Endothelial cell of umbilical vein (primary cell): ENCODE data around the gene MOB3B. TPM values are rescaled to one million over a fixed set of nuclear protein-coding genes. Genes with fewer than 3 reads are reported as not detected.

Source experiments
- BruUV-seq: library from RNA; stranded (reverse); fragments of 400-500 nt; replicated peaks from 2 replicates; lab custom pipeline; 2021; lab: Mats Ljungman, UMichigan
- CTCF ChIA-PET: fragments of 300-600, 350-600 bp; sonication (Branson Sonifier 250); formaldehyde crosslinking; loops from one replicate; lab custom pipeline; 2021; ENCODE audit warnings: antibody characterized with exemption, inconsistent platforms; lab: Charles Lee
- POLR2A ChIA-PET: fragments of 300-600, 350-600 bp; sonication (Branson Sonifier 250); formaldehyde crosslinking; loops from one replicate; lab custom pipeline; 2021; ENCODE audit warnings: antibody characterized with exemption, inconsistent platforms; lab: Charles Lee
- DNase-seq: peaks from one replicate; pipeline ENCODE4 v3.0.0-alpha.2; 2011; ENCODE audit warnings: low read depth, low spot score
- FAIRE-seq: peaks from 2 replicates; lab custom pipeline; 2011; peaks lifted over from hg19 to GRCh38; lab: Jason Lieb, UNC
- H2AFZ ChIP-seq: 2 replicates; pipeline ENCODE4 v1.6.0; 2012; ENCODE audit warnings: low read depth, low read length, control low read depth, inconsistent platforms
- H3K27ac ChIP-seq: 2 replicates; pipeline ENCODE4 v1.5.1; 2011; ENCODE audit warnings: low read depth, mild to moderate bottlenecking, control low read depth, low read length, moderate library complexity; ENCODE audit not compliant: insufficient read depth
- H3K27me3 ChIP-seq, 2 experiments: 2 replicates each; pipeline versions ENCODE4 v1.6.0 to v1.6.1; 2011; ENCODE audit warnings: low read length in 2 of 2, mixed read lengths in 1 of 2; ENCODE audit not compliant: control insufficient read depth in 2 of 2, insufficient read depth in 2 of 2
- H3K36me3 ChIP-seq, 2 experiments: 2 replicates in 1 of 2; 3 replicates in 1 of 2; pipeline ENCODE4 v1.5.1; 2011; ENCODE audit warnings: low read length in 2 of 2, mild to moderate bottlenecking in 1 of 2, moderate library complexity in 1 of 2; ENCODE audit not compliant: control insufficient read depth in 2 of 2, insufficient read depth in 2 of 2; ENCODE audit errors: extremely low read depth in 1 of 2
- H3K4me1 ChIP-seq: 3 replicates; pipeline ENCODE4 v1.5.1; 2011; ENCODE audit warnings: mild to moderate bottlenecking, low read length; ENCODE audit not compliant: control insufficient read depth, insufficient read depth; ENCODE audit errors: extremely low read depth
- H3K4me2 ChIP-seq: 2 replicates; pipeline ENCODE4 v1.6.1; 2011; ENCODE audit warnings: low read length, control low read depth, mixed read lengths; ENCODE audit not compliant: insufficient read depth
- H3K4me3 ChIP-seq, 3 experiments: fragments of 200-600 bp in 1 of 3; sonication (generic), shearing (Covaris generic) in 1 of 3; replicated peaks in 1 of 3; 2 replicates each; pipeline ENCODE4 v1.5.1; 2011 to 2016; ENCODE audit warnings: control low read depth in 3 of 3, low read length in 3 of 3, mild to moderate bottlenecking in 2 of 3, inconsistent platforms in 1 of 3, low read depth in 1 of 3, moderate library complexity in 1 of 3; ENCODE audit not compliant: insufficient read depth in 1 of 3
- H3K79me2 ChIP-seq: 2 replicates; pipeline ENCODE4 v1.6.0; 2012; ENCODE audit warnings: low read length, inconsistent platforms; ENCODE audit not compliant: control insufficient read depth, insufficient read depth
- H3K9ac ChIP-seq: replicated peaks from 2 replicates; pipeline ENCODE3; 2011; ENCODE audit warnings: low read length, control low read depth; ENCODE audit not compliant: insufficient read depth; ENCODE audit errors: extremely low read depth
- H3K9me1 ChIP-seq: replicated peaks from 3 replicates; pipeline ENCODE4 v1.6.0; 2011; ENCODE audit warnings: mild to moderate bottlenecking, low read length; ENCODE audit not compliant: control insufficient read depth, insufficient read depth; ENCODE audit errors: extremely low read depth
- H3K9me3 ChIP-seq: replicated peaks from 2 replicates; pipeline ENCODE4 v1.5.1; 2012; ENCODE audit warnings: low read length, inconsistent platforms; ENCODE audit not compliant: control insufficient read depth, insufficient read depth
- H4K20me1 ChIP-seq: replicated peaks from 2 replicates; pipeline ENCODE3; 2011; ENCODE audit warnings: mild to moderate bottlenecking, low read length; ENCODE audit not compliant: control insufficient read depth, insufficient read depth; ENCODE audit errors: extremely low read depth
- EZH2 ChIP-seq: IDR thresholded peaks from 2 replicates; pipeline ENCODE4 v1.6.1; 2012; ENCODE audit warnings: borderline replicate concordance, low read depth, mild to moderate bottlenecking, moderate library complexity, low read length, inconsistent platforms; ENCODE audit not compliant: severe bottlenecking
- FOS ChIP-seq: IDR thresholded peaks from 2 replicates; pipeline ENCODE4 v1.6.1; 2011; ENCODE audit warnings: mild to moderate bottlenecking, low read length, moderate library complexity, borderline replicate concordance; ENCODE audit not compliant: insufficient read depth
- GATA2 ChIP-seq: IDR thresholded peaks from 2 replicates; pipeline ENCODE4 v1.7.0; 2011; ENCODE audit warnings: low read depth, mild to moderate bottlenecking, moderate library complexity, mixed read lengths, low read length; ENCODE audit not compliant: insufficient read length, insufficient read depth
- JUN ChIP-seq: IDR thresholded peaks from 2 replicates; pipeline ENCODE4 v1.6.1; 2011; ENCODE audit warnings: borderline replicate concordance, low read depth; ENCODE audit not compliant: insufficient read length, insufficient read depth
- MYC ChIP-seq: IDR thresholded peaks from one replicate; pipeline ENCODE4 v1.6.1; 2011; ENCODE audit warnings: mild to moderate bottlenecking, low read depth, low read length
- POLR2A ChIP-seq: IDR thresholded peaks from 2 replicates; pipeline ENCODE4 v1.6.1; 2012; ENCODE audit warnings: low read depth, mild to moderate bottlenecking, control low read depth, low read length
- POLR2AphosphoS5 ChIP-seq: IDR thresholded peaks from 2 replicates; pipeline ENCODE4 v1.6.1; 2012; ENCODE audit warnings: low read depth, mild to moderate bottlenecking, control low read depth, low read length, moderate library complexity; ENCODE audit not compliant: insufficient read depth
- dilution Hi-C: fragments of 300-500 bp; cut with MboI; formaldehyde crosslinking; loops from one replicate; pipeline ENCODE4 v1.15.0; 2019; ENCODE audit warnings: low sequenced_read_pairs; ENCODE audit not compliant: extremely low pct_ligation_motif_present
- intact Hi-C: fragments of 100-400 bp; cut with micrococcal nuclease; formaldehyde crosslinking; loops from one replicate; pipeline ENCODE4 v1.10.0; 2022
- polyA plus RNA-seq, 4 experiments: library from polyadenylated mRNA; depleted of rRNA in 3 of 4; stranded (reverse) in 3 of 4; unstranded in 1 of 4; fragments of >200 nt; gene quantifications; 2 replicates each; pipeline versions ENCODE4 v1.2.1 to v1.2.3, GENCODE V29; 2011 to 2012; ENCODE audit warnings: missing spikeins in 1 of 4
- total RNA-seq: library from RNA; stranded (reverse); gene quantifications from 2 replicates; pipeline ENCODE4 v1.2.3, GENCODE V29; 2021
- TF ChIP-seq, protein P1 (sequence below), 2 donors: IDR thresholded peaks; 1 replicate in 1 of 2; 2 replicates in 1 of 2; pipeline ENCODE4 v1.5.1; 2011; ENCODE audit warnings: low read length in 2 of 2, mild to moderate bottlenecking in 2 of 2, moderate library complexity in 2 of 2, control low read depth in 1 of 2, inconsistent platforms in 1 of 2, low read depth in 1 of 2; ENCODE audit not compliant: insufficient read depth in 1 of 2; ENCODE audit errors: extremely low read depth in 1 of 2
- TF ChIP-seq, protein P2 (sequence below): IDR thresholded peaks from 2 replicates; pipeline ENCODE4 v1.6.1; 2011; ENCODE audit not compliant: insufficient read depth, insufficient read length

The MOB3B gene
- total and polyA plus RNA-seq, 2 donors (not counting 3 experiments of a cell fraction or from before 2014, with no cell fraction given): 0.03 TPM; not detected in 1

DNA sequence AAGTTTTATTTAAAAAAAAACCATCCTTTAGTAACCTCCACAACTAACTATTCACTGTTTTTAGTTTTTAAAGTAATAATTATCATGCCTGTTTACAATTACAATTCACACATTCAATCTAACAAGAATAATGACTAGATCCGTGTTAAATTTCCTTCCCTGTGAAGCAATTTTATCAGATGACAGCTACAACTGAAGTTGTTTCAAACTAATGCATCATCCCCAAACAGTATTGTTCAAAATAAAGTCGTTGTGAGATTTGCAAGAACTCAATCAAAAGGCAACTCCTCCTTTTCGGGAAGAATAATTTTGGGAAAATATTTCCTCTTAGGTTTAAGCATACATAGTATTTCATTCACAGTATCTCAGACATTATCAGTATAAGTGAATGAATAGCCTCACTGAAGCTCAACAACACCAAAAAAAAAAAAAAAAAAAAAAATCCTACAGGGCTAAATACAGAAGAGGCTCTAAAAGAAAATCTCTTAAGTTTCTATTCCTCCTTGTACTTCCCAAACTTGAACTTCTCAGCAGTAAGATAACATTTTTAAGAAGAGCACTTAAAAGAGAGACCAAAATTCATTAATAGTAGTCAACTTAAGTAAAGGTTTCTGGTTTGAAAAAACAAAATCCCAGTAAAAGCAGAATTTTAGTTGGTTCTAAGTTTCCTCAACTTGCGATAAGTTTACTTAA lies 34.3 kb upstream of the MOB3B start:
- Histone ChIP-seq H3K79me2 (no peaks in the 10 kb centered on the region), H3K9ac (no peak overlapping the region), H3K9me3 (no peaks in the 10 kb centered on the region), H3K36me3 (no peaks in the 10 kb centered on the region), H3K4me1 (no peaks in the 10 kb centered on the region), H3K4me3 (no peak overlapping the region), H3K4me2 (no peak overlapping the region), H3K9me1 (no peaks in the 10 kb centered on the region), H4K20me1 (no peaks in the 10 kb centered on the region), H3K27me3 (no peaks in the 10 kb centered on the region), H3K27ac (no peak overlapping the region), H2AFZ (no peak overlapping the region)
- FAIRE-seq (no peak), DNase-seq (no peak)
- ChIA-PET POLR2A (no interaction called here), CTCF (interaction anchor here (1.4 kb wide), 1 partner anchor 15 kb away, joined by 5 read pairs; no protein-coding TSS in a partner anchor)
- intact Hi-C loops: no loop called here
- dilution Hi-C loops: no loop called here
- no TSS peak for BruUV-seq
- no peak for TF ChIP-seq POLR2AphosphoS5
- TF ChIP-seq, protein P1, sequence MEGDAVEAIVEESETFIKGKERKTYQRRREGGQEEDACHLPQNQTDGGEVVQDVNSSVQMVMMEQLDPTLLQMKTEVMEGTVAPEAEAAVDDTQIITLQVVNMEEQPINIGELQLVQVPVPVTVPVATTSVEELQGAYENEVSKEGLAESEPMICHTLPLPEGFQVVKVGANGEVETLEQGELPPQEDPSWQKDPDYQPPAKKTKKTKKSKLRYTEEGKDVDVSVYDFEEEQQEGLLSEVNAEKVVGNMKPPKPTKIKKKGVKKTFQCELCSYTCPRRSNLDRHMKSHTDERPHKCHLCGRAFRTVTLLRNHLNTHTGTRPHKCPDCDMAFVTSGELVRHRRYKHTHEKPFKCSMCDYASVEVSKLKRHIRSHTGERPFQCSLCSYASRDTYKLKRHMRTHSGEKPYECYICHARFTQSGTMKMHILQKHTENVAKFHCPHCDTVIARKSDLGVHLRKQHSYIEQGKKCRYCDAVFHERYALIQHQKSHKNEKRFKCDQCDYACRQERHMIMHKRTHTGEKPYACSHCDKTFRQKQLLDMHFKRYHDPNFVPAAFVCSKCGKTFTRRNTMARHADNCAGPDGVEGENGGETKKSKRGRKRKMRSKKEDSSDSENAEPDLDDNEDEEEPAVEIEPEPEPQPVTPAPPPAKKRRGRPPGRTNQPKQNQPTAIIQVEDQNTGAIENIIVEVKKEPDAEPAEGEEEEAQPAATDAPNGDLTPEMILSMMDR (IDR thresholded peaks at IDR 0.05; ENCODE audit: extremely low read depth in 1 of 2, insufficient read depth in 1 of 2, low read depth in 1 of 2, low read length in 2 of 2): no peak
- TF ChIP-seq JUN: no peak
- no peak for TF ChIP-seq MYC
- TF ChIP-seq FOS: no peak
- TF ChIP-seq GATA2: no peak
- TF ChIP-seq, protein P2, sequence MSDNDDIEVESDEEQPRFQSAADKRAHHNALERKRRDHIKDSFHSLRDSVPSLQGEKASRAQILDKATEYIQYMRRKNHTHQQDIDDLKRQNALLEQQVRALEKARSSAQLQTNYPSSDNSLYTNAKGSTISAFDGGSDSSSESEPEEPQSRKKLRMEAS: no peak
- no peak for TF ChIP-seq EZH2
- no peak for TF ChIP-seq POLR2A
